ENCODE measurements around the gene ZNF182. TPM values are rescaled to one million over a fixed set of nuclear protein-coding genes. Genes with fewer than 3 reads are reported as not detected.

The ZNF182 gene
- total and polyA plus RNA-seq, 4 donors = 0.97 to 3.1 (median 2.2) TPM

DNA sequence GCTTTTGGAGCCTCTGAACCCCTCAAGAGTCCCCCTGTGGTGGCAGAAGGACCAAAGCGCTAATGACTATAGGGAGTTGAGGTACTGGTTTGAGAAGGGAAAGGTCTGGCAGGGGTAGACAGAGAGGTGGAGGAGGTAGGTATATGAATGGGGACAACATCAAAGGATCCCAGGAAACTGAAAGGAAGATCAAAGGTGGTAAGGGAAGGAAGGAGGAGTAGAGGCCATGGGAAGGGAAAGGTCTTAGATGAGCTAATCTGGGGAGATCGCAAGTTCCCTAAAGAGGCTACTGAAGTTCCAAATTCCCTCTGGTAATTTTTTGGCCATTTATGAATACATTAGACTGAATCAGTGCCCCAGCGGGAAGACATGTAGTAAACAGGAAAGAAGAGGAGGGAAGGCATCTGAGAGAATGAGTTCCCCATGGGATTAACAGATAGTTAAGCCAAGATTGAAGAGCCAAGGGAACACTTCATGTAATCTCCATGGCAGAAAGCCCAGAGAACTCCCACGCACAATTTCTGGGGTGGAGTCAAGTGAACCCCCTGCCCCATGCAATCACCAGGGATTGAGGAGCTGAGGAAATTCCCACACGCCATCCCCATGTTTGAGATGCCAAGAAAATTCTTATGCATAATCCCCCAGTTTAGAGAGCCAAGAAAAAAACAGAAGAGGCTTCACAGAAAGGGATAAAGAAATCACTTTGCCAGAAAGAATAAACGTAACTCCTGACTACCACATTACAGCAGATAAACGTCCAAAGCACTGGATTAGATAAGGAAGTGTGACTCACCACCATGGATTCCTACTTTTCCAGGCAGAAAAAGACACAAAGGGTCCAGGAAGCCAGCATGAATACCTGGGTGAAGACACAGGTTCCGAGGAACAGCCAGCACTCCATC, 41.9 kb upstream of the ZNF182 start:
- no peak for DNase-seq (ENCODE audit: low spot score)
- peak overlapping the region in 1 of 2 donors; percentile 18 for H3K27ac ChIP-seq (ENCODE audit: low read depth in 1 of 2, low read length in 2 of 2)
- WGBS = 78% methylated on average over 8 of the region's 8 CpGs

GRCh38 chrX:48043056-48043455, 39.3 kb upstream of the ZNF182 start:
- H3K36me3 ChIP-seq (ENCODE audit: control insufficient read depth in 4 of 4, insufficient read depth in 3 of 4, low read depth in 1 of 4, low read length in 3 of 4) = no peaks in the 10 kb centered on the region
- WGBS = 78% methylated on average over 4 of the region's 4 CpGs
- no peaks in the 10 kb centered on the region for H3K4me1 ChIP-seq (ENCODE audit: control insufficient read depth in 4 of 4, insufficient read depth in 4 of 4, low read length in 3 of 4)
- peaks cover 0 to 2% (median 0%) of the 10 kb centered on the region in 4 donors for H3K9me3 ChIP-seq (ENCODE audit: control insufficient read depth in 4 of 4, low read length in 3 of 4)
- no peaks in the 10 kb centered on the region for H3K27me3 ChIP-seq (ENCODE audit: control insufficient read depth in 4 of 4, insufficient read depth in 4 of 4, low read length in 3 of 4)
- DNase-seq (ENCODE audit: low spot score) = no peak
- H3K27ac ChIP-seq (ENCODE audit: low read depth in 1 of 2, low read length in 2 of 2) = no peak overlapping the region
- no peak overlapping the region for H3K4me3 ChIP-seq (ENCODE audit: low read depth in 1 of 3, low read length in 3 of 3)
- TF ChIP-seq YY1 (IDR thresholded peaks at IDR 0.05) (no peak), SP1 (IDR thresholded peaks at IDR 0.05) (no peak), REST (IDR thresholded peaks at IDR 0.05) (no peak), RAD21 (IDR thresholded peaks at IDR 0.05) (no peak), HNF4G (IDR thresholded peaks at IDR 0.05) (no peak), FOXA1 (IDR thresholded peaks at IDR 0.05) (no peak), NR2F2 (IDR thresholded peaks at IDR 0.05) (no peak)
- TF ChIP-seq, protein P1, sequence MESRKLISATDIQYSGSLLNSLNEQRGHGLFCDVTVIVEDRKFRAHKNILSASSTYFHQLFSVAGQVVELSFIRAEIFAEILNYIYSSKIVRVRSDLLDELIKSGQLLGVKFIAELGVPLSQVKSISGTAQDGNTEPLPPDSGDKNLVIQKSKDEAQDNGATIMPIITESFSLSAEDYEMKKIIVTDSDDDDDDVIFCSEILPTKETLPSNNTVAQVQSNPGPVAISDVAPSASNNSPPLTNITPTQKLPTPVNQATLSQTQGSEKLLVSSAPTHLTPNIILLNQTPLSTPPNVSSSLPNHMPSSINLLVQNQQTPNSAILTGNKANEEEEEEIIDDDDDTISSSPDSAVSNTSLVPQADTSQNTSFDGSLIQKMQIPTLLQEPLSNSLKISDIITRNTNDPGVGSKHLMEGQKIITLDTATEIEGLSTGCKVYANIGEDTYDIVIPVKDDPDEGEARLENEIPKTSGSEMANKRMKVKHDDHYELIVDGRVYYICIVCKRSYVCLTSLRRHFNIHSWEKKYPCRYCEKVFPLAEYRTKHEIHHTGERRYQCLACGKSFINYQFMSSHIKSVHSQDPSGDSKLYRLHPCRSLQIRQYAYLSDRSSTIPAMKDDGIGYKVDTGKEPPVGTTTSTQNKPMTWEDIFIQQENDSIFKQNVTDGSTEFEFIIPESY (IDR thresholded peaks at IDR 0.05) = no peak
- TF ChIP-seq, protein P2, sequence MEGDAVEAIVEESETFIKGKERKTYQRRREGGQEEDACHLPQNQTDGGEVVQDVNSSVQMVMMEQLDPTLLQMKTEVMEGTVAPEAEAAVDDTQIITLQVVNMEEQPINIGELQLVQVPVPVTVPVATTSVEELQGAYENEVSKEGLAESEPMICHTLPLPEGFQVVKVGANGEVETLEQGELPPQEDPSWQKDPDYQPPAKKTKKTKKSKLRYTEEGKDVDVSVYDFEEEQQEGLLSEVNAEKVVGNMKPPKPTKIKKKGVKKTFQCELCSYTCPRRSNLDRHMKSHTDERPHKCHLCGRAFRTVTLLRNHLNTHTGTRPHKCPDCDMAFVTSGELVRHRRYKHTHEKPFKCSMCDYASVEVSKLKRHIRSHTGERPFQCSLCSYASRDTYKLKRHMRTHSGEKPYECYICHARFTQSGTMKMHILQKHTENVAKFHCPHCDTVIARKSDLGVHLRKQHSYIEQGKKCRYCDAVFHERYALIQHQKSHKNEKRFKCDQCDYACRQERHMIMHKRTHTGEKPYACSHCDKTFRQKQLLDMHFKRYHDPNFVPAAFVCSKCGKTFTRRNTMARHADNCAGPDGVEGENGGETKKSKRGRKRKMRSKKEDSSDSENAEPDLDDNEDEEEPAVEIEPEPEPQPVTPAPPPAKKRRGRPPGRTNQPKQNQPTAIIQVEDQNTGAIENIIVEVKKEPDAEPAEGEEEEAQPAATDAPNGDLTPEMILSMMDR (IDR thresholded peaks at IDR 0.05; ENCODE audit: low read depth, low read length, missing input control) = no peak
- H3K9ac ChIP-seq (ENCODE audit: low read depth in 1 of 2, low read length in 2 of 2) = no peak overlapping the region

More for the DNA sequence above, 41.9 kb upstream of the ZNF182 start:
- Histone ChIP-seq H3K36me3 (ENCODE audit: control insufficient read depth in 4 of 4, insufficient read depth in 3 of 4, low read depth in 1 of 4, low read length in 3 of 4) (no peaks in the 10 kb centered on the region), H3K9me3 (ENCODE audit: control insufficient read depth in 4 of 4, low read length in 3 of 4) (peaks cover 0 to 2% (median 0%) of the 10 kb centered on the region in 4 donors), H3K27me3 (ENCODE audit: control insufficient read depth in 4 of 4, insufficient read depth in 4 of 4, low read length in 3 of 4) (no peaks in the 10 kb centered on the region), H3K4me1 (ENCODE audit: control insufficient read depth in 4 of 4, insufficient read depth in 4 of 4, low read length in 3 of 4) (no peaks in the 10 kb centered on the region), H3K9ac (ENCODE audit: low read depth in 1 of 2, low read length in 2 of 2) (no peak overlapping the region), H3K4me3 (ENCODE audit: low read depth in 1 of 3, low read length in 3 of 3) (no peak overlapping the region)
- TF ChIP-seq RAD21 (IDR thresholded peaks at IDR 0.05) = no peak
- TF ChIP-seq JUND (IDR thresholded peaks at IDR 0.05) = peak in 1 of 2 donors; percentile 24
- TF ChIP-seq NR2F2 (IDR thresholded peaks at IDR 0.05) = peak; percentile 25
